GM18873 (cell line): ENCODE measurements around the gene SLC5A3.

Experiments used
- ATAC-seq: cut with Tn5 transposase; IDR thresholded peaks from one replicate; pipeline ENCODE4 v1.9.1; 2021; ENCODE audit warnings: mild to moderate bottlenecking, moderate library complexity, moderate number of reproducible peaks; ENCODE audit not compliant: unreplicated experiment, low FRiP score

Gene SLC5A3

DNA sequence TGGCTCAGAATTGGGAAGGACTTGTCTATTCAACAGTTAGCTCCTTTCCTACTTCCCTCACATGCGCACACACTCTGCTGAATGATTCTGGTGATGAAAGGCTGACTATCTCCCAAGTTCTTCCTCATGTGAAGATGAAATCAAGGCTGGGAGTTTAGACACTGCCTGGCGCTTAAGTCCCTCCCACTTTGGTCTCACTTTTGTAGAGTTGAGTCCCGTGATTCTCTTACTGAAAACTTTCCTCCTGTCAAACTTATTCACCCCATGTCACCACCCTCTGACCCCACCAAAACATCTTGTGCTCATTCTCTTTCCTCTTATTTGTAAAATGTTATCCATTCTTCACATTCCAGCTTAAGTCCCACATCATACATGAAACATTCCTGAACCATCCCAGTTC lies 8.4 kb upstream of the SLC5A3 start:
- no peak for ATAC-seq

DNA sequence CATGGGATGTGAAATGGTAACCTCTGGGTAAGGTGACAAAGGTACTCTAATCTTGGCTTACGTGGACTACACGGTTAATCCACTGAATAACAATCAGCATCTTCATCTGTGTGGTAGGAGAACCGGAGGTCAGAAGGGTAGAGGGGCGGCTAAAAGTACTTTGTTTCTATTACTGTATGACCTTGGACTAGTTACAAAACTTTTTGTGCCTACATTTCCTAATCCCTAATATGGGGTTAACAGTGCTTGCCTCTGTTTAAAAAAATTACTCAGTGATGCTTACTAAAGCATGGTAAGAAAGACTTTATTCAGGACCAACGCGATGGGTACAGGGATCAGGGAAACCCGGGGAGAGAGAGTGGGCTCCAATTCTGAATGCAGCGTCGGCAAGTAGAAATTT lies 1.7 kb upstream of the SLC5A3 start:
- ATAC-seq, result no peak

DNA sequence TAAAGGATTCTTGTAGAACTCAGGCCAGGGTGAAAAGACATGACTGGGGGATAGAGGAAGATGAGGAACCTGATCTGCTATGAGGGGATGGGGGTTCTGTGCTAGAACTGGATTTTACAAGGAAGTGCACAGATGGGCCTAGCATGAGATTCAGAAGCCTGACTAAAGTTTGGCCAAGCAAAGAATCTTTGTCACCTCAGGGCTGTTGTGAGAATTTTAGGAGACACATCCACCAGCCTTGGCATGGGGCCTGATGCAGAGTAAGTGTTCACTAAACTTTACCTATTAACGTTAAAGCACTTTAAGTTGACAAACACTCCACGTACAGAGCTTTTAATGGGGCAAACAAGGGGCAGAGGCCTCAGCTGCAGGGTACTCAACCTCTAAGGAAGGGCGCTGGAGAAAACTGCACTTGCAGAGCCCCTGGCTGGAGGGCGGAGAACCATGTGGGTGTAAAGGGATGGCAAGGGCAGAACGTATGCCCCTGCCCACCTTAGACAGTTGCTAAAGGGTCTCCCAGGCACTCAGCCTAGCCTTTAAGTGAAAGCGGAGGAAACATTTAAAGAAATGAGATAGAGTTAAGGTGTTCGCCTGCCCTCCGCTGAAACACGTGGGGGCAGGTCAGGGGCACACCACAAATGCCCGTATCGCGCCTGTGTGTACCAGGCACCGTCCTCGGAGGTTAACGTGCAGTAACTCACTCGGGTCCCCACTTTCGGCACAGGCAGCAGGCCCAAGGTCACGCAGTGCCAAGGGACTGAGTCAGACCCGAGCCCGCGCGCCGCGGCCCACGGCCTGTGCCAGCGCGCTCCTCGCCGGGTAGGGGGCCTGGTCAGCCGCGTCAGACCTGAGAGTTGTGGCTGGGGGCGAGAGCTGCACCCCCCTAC lies 990 bp upstream of the SLC5A3 start:
- no peak for ATAC-seq

DNA sequence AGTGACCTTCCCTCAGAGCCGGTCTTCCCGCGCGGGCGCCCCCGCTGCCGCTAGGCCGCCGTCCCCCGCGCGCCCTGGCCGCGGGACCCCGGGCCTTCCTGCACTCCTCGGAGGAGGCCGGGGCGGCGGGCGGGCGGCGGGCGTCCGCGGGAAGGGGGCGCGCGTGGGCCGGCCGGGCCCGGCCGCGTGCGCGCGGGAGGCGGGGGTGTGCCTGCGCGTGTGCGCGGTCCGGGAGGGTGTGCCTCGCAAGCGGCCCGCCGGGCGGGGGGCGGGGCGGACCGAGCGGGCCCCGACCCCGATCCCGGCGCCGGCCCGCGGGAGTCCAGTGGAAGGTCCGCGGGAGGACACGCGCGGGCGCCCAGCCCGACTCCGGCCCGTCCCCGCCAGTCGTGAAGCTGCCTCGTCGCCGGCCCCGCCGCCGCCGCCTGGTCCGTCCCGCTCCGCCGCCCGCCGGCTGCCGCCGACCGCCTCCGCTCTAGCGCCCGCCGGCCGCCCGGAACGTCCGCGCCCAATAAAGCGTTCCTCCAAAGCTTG lies 438 bp downstream of the SLC5A3 start:
- ATAC-seq, result peak; percentile 26

DNA sequence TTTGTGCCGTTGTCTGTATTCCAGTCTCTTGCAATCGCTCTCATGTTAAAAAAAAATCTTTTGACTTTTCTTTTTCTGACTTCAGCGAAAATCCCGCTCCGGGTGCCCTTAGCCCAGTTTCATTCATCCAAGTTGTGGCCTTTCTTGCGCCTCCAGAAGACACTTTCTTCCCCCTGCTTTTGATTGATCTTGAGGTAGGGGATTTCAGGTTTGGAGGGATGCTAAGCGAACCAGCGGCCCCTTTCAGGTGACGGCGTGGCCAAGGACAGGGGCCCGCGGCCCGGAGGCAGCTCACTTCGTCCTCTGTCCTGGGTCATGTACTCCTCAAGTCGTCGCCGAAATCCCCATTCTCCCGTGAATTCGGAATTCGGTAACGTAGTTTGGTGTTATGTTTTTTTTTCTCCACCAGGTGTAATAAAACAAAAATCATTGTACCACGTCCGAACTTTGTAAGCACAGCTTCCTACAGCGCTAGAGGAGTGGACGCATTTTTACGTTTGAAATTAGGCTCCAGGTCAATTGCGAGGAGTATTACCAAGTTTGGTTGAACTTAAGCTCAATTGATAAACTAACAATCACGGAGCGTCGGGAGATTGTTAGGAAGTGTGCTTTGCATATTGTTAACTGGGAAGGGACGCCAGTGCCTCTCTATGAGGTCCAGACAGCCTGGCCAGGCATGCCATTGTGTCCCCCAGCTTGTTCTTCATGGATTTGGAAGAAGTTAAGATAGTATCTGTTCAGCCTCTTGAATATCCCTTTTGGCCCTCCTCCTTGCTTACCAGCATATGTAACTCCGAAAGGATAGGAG lies 1.1 kb downstream of the SLC5A3 start:
- ATAC-seq, result no peak

DNA sequence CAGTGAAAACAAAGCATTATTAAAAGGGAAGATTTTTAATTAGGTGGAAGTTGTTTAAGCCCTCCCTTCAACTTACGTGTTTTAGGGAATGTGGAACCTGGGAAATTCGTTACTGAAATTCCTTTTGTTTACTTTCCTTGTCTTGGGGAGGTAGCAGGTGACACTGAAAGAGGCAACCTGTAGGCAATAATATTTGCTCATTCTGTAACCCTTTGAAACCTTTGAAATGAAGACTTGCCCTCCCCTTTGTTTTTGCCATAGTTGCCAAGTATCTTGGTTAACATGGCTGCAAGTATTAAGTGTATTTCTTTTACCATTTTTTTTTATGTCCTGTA lies 1.7 kb downstream of the SLC5A3 start:
- ATAC-seq, result no peak

DNA sequence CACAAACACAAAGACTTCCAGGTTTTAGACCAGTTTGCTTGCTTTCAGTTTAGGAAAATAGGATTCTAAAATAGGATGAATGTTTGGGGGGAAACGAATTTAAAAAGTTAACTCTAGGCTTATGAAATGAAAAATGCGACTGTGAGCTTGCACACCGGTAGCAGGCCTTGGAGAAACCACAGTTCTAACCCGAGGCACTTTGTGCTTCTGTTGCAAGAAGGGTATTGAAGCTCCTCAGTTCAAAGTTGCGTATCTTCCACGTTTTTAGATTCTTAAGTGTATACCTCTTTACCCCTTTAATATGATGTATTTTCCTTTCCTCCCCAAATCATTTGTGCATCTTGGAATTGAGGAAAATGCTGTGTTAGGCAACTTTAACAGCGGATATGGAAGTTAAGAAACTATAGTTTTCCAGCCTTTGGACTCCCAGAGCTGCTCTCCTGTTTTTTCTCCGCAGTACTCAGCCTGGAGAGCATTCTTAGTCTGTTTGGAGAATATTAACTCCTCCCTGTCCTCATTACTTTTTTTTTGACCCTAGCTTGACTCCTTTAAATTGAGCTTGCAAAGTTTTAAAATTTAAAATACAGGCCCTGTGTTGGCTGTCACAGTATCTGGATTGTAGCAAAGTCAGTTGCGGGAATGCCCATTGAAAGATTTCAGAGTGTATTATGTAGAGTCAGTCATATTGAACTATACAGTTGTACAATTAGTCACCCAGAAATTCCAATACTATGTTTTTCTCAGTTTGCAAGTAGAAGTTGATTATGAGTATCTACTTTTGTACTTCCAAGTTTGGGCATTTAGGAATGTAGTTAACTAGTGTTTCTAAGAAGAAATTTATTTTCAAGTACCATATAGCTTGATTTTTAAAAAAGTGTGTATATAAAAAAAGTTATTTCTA lies 2.6 kb downstream of the SLC5A3 start:
- no peak for ATAC-seq

DNA sequence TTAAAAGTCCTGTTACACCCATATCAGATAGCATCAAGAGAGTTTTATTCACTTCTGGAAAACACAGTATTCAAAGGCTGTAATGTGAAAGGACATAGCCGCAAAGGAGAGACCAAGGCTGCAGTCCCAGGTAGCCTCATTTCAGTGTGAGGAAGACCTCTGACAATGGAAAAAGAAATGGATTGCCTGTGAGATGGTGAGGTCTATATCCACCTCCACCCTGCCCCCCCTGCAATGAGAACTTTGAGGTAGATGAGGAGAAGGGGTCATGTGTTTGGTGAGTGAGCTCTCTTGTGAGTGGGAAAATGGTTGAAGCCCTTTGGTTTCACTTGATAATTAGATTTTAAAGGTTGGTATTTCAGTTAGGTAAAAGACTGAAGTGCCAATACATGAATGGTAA lies 3.5 kb downstream of the SLC5A3 start:
- ATAC-seq, result no peak

DNA sequence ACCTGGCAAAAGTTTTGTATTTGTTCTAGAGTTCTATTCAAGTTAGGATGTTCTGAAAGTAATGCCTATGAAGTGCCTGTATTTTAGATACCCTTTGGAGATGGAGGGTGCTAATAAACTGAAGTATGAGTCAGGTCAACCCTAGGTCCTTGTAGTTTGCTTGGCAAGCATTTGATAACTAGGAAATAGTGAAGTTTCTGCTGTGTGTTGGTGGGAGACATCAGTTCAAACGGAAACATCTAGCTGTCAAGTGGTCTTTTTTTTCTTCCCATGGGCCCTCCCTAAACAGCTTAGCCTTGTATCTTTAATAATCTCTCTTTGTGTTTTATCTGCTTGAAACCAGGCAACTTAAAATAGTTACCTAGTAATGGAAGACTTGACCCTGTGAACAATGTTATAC lies 4.5 kb downstream of the SLC5A3 start:
- no peak for ATAC-seq

DNA sequence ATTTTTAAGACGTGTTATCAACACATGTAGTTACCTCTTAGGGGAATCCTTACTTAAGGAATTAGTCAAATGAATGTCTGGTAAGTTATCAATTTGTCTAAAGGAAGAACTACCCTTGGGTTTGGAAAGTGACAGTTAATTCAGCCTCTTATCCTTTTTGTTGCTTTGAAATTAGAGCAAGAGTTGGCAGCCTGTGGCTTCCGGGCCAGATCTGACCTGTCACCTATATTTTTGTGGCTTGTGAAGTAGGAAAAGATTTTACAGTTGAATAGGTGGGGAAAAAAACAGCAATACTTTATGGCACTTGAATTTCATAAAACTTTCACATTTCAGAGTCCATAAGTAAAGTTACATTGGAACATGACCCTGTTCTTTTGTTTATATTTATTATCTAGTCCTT lies 5.5 kb downstream of the SLC5A3 start:
- ATAC-seq, result no peak

DNA sequence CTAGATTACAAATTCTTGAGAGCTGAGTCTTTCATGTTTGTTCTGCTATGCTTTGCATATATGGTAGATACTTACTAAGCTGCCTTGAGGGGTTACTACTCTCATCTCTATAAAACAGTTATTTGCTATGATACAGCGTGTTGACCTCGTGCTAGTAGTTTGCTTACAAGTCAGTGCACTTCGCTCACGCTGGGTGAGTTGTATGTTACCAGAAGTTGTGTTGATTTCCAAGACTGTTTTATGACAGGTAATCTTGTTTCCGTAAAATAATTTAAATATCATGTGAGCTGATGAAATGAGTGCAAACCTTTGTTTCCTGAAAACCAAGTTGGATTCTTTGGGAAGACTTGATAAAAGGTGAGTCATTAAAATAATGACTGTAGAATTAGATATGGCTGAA lies 7.3 kb downstream of the SLC5A3 start:
- no peak for ATAC-seq

DNA sequence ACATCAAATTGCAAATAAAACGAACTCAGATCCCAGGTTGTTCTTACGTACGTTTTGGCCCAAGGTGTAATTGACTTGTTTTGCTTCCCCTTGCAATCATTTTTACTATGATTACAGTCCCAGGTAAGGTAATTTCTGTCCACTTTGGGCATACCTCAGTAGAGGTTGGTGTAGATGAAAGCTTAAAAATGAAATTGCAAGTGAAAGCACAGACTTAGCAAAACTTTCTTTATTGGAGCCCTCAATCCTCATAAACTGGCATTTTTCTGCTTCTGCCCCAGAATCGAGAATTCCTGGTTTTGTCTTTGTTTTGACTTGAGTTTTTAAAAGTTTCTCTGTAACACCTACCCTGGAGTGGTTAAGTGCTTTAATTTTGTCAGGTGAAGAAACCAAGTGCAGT lies 9.4 kb downstream of the SLC5A3 start:
- no peak for ATAC-seq

DNA sequence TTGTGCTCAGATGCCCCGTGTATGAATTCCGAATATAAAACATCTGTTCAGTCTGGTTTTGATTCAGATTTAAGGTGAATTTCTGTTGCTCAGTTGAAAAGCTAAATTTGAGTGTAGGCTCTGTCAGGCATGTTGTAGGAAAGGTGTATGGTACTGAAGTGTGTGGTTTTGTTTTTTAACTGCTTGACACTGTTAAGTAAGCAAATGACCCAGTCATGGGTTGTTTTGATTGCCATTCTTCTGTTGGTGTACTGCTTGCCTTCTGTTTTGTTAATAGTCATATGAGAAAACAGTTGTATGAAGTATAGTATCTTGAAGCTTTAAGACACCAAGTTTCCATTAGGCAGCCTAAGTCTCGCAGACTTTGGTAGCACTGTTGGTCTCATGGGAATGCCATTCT lies 10.0 kb downstream of the SLC5A3 start:
- no peak for ATAC-seq

DNA sequence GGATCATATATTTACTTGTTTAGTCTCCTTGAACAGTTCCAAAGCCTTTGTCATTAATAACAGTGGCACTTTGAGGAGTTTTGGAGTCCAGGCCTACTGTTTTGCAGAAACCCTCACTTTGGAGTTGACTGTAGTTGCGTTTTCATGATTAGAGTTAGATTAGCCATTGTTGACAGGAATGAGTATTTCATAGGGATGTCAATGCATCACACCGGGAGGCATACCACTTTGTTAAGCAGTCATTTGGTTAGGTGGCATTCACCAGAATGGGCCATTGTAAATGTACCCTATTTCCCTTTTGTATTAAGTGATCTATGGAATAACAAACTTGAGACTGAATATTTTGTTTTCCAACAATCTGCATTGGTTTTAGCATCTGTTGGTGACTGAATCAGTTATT lies 11.8 kb downstream of the SLC5A3 start:
- ATAC-seq, result no peak

DNA sequence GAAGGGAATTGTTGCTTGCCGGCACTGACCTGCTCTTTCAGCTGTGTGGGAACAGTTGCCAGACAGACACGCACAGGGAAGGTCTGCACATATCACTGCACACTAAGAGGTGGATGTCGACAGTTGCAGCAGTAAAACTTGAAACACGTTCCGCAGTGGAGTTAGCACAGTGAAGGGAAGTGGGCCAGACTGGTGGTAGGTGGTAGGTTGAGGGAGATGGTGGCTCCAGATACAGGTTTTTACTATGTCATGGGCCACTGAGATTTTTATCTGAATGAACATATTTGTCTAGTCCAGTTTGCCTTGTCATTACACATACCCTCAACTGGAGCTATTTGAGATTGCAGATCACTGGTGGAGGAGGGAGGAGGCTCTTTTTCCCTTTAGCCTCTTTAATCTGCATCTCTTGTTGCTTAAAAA lies 13.5 kb downstream of the SLC5A3 start:
- no peak for ATAC-seq

DNA sequence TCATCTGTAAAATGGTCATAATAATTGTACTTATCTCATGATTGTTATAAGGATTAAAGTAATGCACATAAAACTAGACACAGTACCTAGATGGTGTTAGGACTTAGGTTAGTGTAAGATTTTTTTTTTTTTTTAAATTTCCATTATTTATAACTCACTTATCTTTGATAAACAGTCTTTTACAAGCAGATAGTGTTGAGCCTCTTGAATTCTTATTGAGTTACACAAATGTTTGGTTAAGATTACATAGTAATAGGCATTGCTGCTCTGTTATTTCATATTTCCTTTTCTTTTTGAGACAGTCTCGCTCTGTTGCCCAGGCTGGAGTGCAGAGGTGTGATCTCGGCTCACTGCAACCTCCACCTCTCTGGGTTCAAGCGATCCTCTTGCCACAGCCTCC lies 15.4 kb downstream of the SLC5A3 start:
- no peak for ATAC-seq

DNA sequence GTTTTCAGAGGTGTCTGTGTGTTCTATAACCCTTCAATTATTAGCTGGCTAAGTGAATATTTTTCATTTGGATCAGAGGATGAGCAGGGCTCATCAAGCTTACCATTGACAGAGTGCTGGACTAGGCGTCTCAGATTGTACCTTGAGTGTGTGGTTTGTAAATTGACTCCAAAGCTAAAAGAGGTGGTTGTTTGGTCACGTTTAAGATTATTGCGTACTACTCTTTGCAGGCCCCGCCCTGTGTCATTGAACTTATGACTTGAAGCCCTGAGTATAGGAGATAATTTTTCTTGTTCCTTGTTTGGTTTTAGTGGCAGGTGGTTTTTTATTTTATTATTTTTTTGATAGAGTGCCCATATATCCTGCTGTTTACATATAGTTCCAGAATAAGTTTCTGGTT lies 17.7 kb downstream of the SLC5A3 start:
- no peak for ATAC-seq

DNA sequence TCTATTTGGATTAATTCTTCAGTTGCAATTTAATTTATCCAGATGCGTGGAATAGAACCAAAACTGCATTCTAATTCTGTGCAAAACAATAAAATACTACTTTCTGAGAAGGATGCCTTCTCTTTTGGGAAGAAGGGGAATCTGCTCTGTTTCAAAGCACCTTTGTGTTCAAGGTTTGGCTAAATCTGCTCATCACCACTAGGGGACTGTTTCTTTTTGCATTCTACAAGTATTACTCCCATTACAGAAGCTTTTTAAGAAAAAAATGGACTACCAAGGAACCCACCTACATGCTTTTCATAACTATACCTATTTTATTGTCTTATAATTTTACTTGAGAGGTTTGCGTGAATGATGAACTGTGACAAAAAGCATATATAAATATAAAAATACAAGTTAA lies 18.2 kb downstream of the SLC5A3 start:
- no peak for ATAC-seq

DNA sequence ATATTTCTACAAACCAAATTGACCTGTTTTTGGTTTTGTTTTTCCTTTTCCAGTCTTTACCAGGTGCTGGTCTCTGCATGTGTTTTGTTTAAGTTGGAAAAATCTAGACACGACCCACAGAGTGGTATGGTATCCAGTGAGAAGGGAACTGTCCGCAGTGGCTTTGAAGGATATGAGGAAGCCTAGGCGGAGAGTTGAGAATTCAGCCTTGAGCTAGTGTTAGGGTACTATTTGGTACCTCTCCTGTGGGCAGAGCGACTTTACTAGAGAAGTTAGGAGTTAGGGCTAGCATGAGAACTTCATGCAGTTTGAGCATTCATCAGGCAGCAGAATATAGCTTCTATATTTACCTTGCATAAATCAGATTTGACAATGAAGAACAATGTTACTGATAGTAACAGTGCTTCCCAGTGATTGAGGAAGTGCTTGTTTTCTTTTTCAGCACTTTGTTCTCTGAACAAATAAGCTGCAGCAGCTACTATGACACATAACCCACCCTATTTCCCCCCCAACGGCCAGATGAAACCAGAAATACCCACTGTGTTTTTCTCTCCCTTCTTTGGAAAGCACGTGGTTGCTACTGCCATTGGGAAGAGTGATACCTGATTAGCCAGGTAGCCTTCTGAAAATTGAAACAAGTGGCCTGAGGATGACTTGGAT lies 19.0 kb downstream of the SLC5A3 start:
- ATAC-seq, result no peak

DNA sequence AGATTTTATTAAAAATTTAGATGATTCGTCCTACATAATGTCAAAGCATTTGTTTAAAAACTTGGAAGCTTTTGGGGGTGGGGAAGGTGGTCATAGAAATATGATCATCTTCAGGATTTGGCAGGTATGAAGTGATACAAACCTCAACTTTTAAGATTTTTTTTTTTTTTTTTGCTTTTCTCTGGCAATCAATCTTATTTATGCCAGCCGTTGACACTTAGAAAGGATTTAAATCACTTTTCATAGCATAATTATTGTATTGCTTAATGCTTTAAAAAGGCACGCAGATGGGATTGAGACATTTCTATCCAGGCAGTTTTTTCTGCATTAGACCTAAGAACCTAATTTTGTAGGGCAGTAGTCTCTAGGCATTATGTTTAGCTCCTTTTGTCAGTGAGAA lies 19.7 kb downstream of the SLC5A3 start:
- no peak for ATAC-seq
